SH-SY5Y (cell line): ENCODE measurements around the gene PDZD2.

Source experiments
- GATA2 ChIP-seq: IDR thresholded peaks from 2 replicates; pipeline ENCODE4 v1.6.1; 2011; ENCODE audit warnings: mild to moderate bottlenecking, low read depth, low read length
- GATA3 ChIP-seq: IDR thresholded peaks from 2 replicates; pipeline ENCODE4 v1.6.1; 2011; ENCODE audit warnings: low read depth, mild to moderate bottlenecking, low read length, moderate library complexity

PDZD2 gene

GRCh38 chr5:32000731-32001130 is 361.8 kb downstream of the PDZD2 start:
- no peak for TF ChIP-seq GATA2

DNA sequence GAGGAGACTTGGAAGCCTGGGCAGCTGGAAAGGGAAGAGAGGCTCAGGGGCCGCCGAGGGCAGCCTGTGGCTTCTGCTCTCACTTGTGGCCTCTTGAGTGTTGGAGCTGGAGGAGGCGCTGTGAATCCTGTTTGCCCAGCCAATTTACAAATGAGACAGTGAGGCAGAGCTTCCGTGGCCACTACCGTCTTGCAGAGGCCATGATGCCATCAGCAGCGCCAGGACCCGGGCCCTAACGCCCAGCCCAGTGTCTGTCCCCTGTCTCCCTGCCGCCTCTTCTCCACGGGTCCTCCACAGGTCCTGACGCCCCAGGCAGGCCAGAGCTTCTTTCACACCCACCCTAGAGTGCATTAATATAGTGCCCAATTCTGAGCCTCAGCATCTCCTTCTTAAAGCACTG is 362.4 kb downstream of the PDZD2 start:
- no peak for TF ChIP-seq GATA3
- TF ChIP-seq GATA2: no peak

DNA sequence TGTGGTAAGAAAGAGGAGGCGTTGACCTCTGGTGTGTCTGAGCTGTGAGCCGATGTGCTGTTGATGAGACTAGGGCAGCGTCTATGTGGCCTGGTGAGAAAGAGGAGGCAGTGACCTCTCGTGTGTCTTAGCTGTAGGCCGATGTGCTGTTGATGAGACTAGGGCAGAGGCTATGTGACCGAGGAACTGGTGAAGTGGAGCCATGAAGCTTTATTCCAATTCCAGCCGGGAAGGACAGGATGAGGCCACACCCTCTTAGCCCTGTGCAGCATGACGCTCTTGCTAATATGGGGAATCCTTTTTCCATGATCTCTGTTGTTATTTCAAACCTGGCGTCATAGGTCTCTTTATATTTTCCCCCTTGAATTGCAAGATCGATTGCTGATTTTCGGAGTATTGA is 362.8 kb downstream of the PDZD2 start:
- TF ChIP-seq GATA3 (no peak), GATA2 (no peak)

DNA sequence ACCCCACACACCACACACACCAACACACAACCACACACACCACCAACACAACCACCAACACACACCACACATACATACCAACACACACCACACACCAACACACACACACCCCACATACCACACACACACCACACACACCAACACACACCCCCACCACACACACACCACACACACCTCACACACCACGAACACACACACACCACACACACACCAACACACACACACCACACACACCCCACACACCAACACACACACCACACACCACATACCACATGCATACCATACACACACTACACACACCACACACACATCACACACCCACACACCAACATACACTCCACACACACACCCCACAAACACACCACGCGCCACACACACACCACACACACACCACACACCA is 363.8 kb downstream of the PDZD2 start:
- no peak for TF ChIP-seq GATA3
- TF ChIP-seq GATA2: no peak

- TF ChIP-seq GATA2 (no peak), GATA3 (no peak)
Measured at GRCh38 chr5:32003981-32004380, 365.1 kb downstream of the PDZD2 start.

DNA sequence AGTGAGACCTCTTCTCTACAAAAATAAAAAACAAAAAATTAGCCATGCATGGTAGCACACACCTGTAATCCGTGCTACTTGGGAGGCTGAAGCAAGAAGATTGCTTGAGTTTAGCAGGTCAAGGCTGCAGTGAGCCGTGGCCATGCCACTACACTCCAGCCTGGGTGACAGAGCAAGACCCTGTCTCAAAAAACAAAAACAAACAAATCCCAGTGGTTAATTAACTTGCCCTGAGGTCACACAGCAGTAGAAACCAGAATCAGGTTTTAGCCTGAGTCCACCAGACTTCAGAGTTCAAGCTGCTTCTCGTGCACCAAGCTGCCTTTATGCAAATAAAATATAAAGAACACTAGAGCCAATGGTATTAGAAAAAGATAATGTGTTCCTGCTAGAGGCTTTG is 365.5 kb downstream of the PDZD2 start:
- TF ChIP-seq GATA3: no peak

- TF ChIP-seq GATA2 (no peak), GATA3 (no peak)
Measured at GRCh38 chr5:32008746-32009145, 369.8 kb downstream of the PDZD2 start.

- no peak for TF ChIP-seq GATA2
- no peak for TF ChIP-seq GATA3
Measured at GRCh38 chr5:32013658-32014057, 374.7 kb downstream of the PDZD2 start.

- TF ChIP-seq GATA3: no peak
- TF ChIP-seq GATA2: no peak
Measured at GRCh38 chr5:32014096-32014745, 375.3 kb downstream of the PDZD2 start.

DNA sequence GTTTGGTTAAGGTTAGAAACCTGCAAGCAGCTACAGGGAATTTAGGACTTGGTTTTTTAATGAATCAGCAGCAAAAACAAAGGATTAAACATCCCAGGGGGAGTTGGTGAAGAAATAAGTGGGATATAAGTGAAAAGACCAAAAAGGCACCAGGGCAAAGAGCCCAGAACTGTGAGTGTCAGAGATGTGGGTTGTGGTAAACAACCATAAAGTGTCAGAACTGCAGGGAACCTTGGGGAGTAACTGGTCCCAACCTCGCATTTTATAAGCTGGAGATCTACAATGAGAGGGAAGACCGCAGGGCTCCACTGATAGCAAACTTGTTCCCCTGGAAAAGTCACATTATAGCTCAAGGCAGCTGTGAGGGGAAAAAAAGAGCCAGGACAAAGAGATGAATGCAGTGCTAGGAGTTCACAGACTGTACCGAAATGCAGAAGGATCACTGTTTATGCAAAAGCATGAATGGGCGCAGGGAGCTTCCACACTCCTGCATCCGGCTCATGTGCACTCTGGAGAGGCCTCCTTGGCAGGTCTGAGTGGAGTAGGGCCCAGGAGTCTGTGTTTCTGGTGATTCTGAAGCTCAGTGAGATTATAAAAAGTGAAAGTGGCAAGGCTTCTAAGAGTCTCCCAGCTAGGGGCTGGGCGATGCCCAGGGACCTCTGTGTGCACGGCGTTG is 378.9 kb downstream of the PDZD2 start:
- TF ChIP-seq GATA2: no peak
- TF ChIP-seq GATA3: no peak

- TF ChIP-seq GATA3 (no peak), GATA2 (no peak)
Measured at GRCh38 chr5:32018476-32019436, 379.8 kb downstream of the PDZD2 start.

DNA sequence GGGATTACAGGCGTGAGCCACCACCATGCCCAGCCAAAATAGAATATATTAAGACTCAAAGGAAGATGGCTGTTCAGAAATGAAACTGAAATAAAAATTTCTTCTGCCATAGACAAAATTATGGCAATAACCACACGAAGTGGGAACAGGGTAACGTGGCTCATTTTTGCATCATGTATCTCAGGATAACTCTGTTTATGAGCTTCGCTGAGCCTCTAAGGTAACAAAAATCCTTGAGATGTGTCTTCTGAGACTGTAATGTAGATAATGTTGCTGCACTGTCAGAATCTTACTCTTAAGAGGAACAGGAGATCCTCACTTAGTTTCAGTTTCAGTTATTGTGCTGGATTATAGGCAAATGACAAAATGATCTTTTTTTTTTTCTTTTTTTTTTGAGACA is 381.3 kb downstream of the PDZD2 start:
- TF ChIP-seq GATA3: no peak
- no peak for TF ChIP-seq GATA2

DNA sequence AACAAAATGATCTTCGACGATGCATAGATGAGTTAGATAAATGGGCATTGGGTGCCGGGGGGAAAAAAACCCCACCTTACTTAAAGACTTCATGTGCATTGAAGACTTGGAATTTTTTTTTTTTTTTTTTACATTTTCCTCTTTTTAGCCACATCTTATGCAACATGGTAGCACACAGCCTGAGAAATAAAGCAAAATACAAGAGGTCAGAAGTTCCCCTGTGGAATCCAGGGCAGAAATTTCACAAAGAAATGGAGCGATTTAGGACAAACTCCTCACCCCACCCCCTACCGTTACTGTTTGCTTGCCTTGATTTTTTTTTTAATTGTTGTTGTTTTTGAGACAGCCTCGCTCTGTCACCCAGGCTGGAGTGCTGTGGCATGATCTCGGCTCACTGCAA is 382.0 kb downstream of the PDZD2 start:
- TF ChIP-seq GATA2 (no peak), GATA3 (no peak)

- TF ChIP-seq GATA2: 0 out of 2 replicates have a peak, but pooled peaks have one; percentile 12
- TF ChIP-seq GATA3: no peak
Measured at GRCh38 chr5:32021771-32022170, 382.8 kb downstream of the PDZD2 start.
